Lower leg skin (tissue), 3 donors: ENCODE data around the gene C12orf57.
"Not testable (repeated sequence)": the region's sequence is repeated elsewhere in the genome, so short reads cannot be mapped to it uniquely, and the experiment has no call there.

Experiments used
- POLR2A ChIP-seq, 2 donors: fragments of 450-650 bp; IDR thresholded peaks; one replicate each; pipeline ENCODE4 v1.6.1; 2016 to 2017; ENCODE audit warnings: antibody characterized with exemption in 2 of 2, mild to moderate bottlenecking in 1 of 2, moderate library complexity in 1 of 2
- TF ChIP-seq, protein P1 (sequence below), 3 donors: fragments of 450-650 bp; IDR thresholded peaks; one replicate each; pipeline ENCODE4 v1.5.1; 2016; ENCODE audit warnings: antibody characterized with exemption in 3 of 3, mild to moderate bottlenecking in 3 of 3, moderate library complexity in 2 of 3

DNA sequence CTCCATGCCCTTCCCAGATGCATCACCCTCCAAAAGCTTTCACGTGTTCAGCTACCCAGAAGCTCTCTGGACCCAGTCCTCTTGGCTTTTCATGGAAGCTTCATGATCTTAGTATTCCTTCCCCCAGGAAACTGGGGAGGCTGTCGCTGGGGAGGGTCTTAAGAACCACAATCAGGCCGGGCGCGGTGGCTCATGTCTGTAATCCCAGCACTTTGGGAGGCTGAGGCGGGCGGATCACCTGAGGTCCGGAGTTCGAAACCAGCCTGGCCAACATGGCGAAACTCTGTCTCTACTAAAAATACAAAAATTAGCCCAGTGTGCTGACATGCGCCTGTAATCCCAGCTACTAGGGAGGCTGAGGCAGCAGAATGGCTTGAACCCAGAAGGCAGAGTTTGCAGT lies 35.7 kb upstream of the C12orf57 start:
- TF ChIP-seq, protein P1, sequence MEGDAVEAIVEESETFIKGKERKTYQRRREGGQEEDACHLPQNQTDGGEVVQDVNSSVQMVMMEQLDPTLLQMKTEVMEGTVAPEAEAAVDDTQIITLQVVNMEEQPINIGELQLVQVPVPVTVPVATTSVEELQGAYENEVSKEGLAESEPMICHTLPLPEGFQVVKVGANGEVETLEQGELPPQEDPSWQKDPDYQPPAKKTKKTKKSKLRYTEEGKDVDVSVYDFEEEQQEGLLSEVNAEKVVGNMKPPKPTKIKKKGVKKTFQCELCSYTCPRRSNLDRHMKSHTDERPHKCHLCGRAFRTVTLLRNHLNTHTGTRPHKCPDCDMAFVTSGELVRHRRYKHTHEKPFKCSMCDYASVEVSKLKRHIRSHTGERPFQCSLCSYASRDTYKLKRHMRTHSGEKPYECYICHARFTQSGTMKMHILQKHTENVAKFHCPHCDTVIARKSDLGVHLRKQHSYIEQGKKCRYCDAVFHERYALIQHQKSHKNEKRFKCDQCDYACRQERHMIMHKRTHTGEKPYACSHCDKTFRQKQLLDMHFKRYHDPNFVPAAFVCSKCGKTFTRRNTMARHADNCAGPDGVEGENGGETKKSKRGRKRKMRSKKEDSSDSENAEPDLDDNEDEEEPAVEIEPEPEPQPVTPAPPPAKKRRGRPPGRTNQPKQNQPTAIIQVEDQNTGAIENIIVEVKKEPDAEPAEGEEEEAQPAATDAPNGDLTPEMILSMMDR (IDR thresholded peaks at IDR 0.05) = not testable (repeated sequence)
- TF ChIP-seq POLR2A (IDR thresholded peaks at IDR 0.05) = not testable (repeated sequence)
